Keratinocyte (primary cell): ENCODE results near the gene MIA2. TPM values are rescaled to one million over a fixed set of nuclear protein-coding genes. Genes with fewer than 3 reads are reported as not detected.
"Not testable (repeated sequence)": the region's sequence is repeated elsewhere in the genome, so short reads cannot be mapped to it uniquely, and the experiment has no call there.

Experiments used
- DNase-seq: peaks from one replicate; pipeline ENCODE4 v3.0.0-alpha.2; 2011; ENCODE audit warnings: low read depth, missing footprints, low spot score
- FAIRE-seq: peaks from 2 replicates; lab custom pipeline; 2011; peaks lifted over from hg19 to GRCh38; lab: Jason Lieb, UNC
- H2AFZ ChIP-seq: 2 replicates; pipeline ENCODE4 v1.6.0; 2012; ENCODE audit warnings: low read length, control low read depth, inconsistent platforms; ENCODE audit not compliant: control insufficient read depth
- H3K27ac ChIP-seq: 2 replicates; pipeline ENCODE4 v1.5.1; 2011; ENCODE audit warnings: low read length; ENCODE audit not compliant: control insufficient read depth, insufficient read depth
- H3K27me3 ChIP-seq: 3 replicates; pipeline ENCODE4 v1.6.0; 2011; ENCODE audit warnings: low read length; ENCODE audit not compliant: control insufficient read depth, insufficient read depth; ENCODE audit errors: extremely low read depth
- H3K36me3 ChIP-seq, 2 experiments: 2 replicates in 1 of 2; 3 replicates in 1 of 2; pipeline ENCODE4 v1.5.1; 2011; ENCODE audit warnings: low read length in 2 of 2, mild to moderate bottlenecking in 1 of 2; ENCODE audit not compliant: control insufficient read depth in 2 of 2, insufficient read depth in 2 of 2; ENCODE audit errors: extremely low read depth in 1 of 2
- H3K4me1 ChIP-seq: 3 replicates; pipeline ENCODE4 v1.5.1; 2011; ENCODE audit warnings: low read length; ENCODE audit not compliant: control insufficient read depth, insufficient read depth; ENCODE audit errors: extremely low read depth
- H3K4me2 ChIP-seq: 3 replicates; pipeline ENCODE4 v1.6.0; 2011; ENCODE audit warnings: low read depth, low read length; ENCODE audit not compliant: control insufficient read depth, insufficient read depth; ENCODE audit errors: extremely low read depth
- H3K4me3 ChIP-seq, 3 experiments: fragments of 200-600 bp in 1 of 3; sonication (generic) in 1 of 3; 2 replicates in 2 of 3; 3 replicates in 1 of 3; pipeline ENCODE4 v1.5.1; 2011 to 2016; ENCODE audit warnings: low read length in 3 of 3, mild to moderate bottlenecking in 3 of 3, control low read depth in 2 of 3, inconsistent platforms in 1 of 3, low read depth in 1 of 3, mixed read lengths in 1 of 3, mixed run types in 1 of 3, moderate library complexity in 1 of 3; ENCODE audit not compliant: control insufficient read depth in 2 of 3, insufficient read depth in 2 of 3; ENCODE audit errors: extremely low read depth in 1 of 3
- H3K79me2 ChIP-seq: 2 replicates; pipeline ENCODE4 v1.6.0; 2012; ENCODE audit warnings: low read length; ENCODE audit not compliant: control insufficient read depth, insufficient read depth
- H3K9ac ChIP-seq: 3 replicates; pipeline ENCODE4 v1.6.0; 2011; ENCODE audit warnings: low read length; ENCODE audit not compliant: control insufficient read depth, insufficient read depth; ENCODE audit errors: extremely low read depth
- H3K9me1 ChIP-seq: 3 replicates; pipeline ENCODE4 v1.6.0; 2011; ENCODE audit warnings: low read length; ENCODE audit not compliant: control insufficient read depth, insufficient read depth; ENCODE audit errors: extremely low read depth
- H3K9me3 ChIP-seq: 2 replicates; pipeline ENCODE4 v1.5.1; 2012; ENCODE audit warnings: low read depth, low read length; ENCODE audit not compliant: control insufficient read depth
- H4K20me1 ChIP-seq: 3 replicates; pipeline ENCODE4 v1.6.0; 2011; ENCODE audit warnings: low read length; ENCODE audit not compliant: control insufficient read depth, insufficient read depth; ENCODE audit errors: extremely low read depth
- CTCF ChIP-seq, 3 experiments: IDR thresholded peaks in 1 of 3; conservative IDR thresholded peaks in 1 of 3; optimal IDR thresholded peaks in 1 of 3; 2 replicates in 2 of 3; 3 replicates in 1 of 3; pipeline versions ENCODE3 to v1.5.1; 2011; ENCODE audit warnings: low read length in 3 of 3, mild to moderate bottlenecking in 3 of 3, moderate library complexity in 2 of 3, control low read depth in 1 of 3, inconsistent platforms in 1 of 3; ENCODE audit not compliant: insufficient read depth in 2 of 3; ENCODE audit errors: extremely low read depth in 1 of 3
- EZH2 ChIP-seq: IDR thresholded peaks from one replicate; pipeline ENCODE4 v1.6.1; 2012; ENCODE audit warnings: inconsistent platforms, mild to moderate bottlenecking, low read length, moderate library complexity
- dilution Hi-C: fragments of 300-500 bp; cut with MboI; formaldehyde crosslinking; loops from one replicate; pipeline ENCODE4 v1.7.0; 2020; ENCODE audit warnings: low sequenced_read_pairs; ENCODE audit not compliant: extremely low pct_ligation_motif_present
- polyA plus RNA-seq, 5 experiments: library from polyadenylated mRNA; depleted of rRNA in 3 of 5; stranded (reverse) in 3 of 5; stranded (forward) in 1 of 5; unstranded in 1 of 5; fragments of >200 nt; gene quantifications; 1 replicate in 1 of 5; 2 replicates in 3 of 5; 3 replicates in 1 of 5; pipeline versions ENCODE4 v1.2.1 to v1.2.3, GENCODE V29; 2011 to 2012; ENCODE audit warnings: missing spikeins in 2 of 5, low read depth in 1 of 5, low replicate concordance in 1 of 5

The MIA2 gene
- polyA plus RNA-seq, 1 donor (not counting 4 experiments of a cell fraction or from before 2014, with no cell fraction given), result 21.9 TPM

- Histone ChIP-seq H3K9me3 (no peaks in the 10 kb centered on the region), H3K27me3 (no peaks in the 10 kb centered on the region), H3K4me1 (no peaks in the 10 kb centered on the region), H4K20me1 (no peaks in the 10 kb centered on the region), H3K4me2 (no peak overlapping the region), H3K36me3 (peaks cover 4 to 5% of the 10 kb centered on the region in 2 experiments), H2AFZ (no peak overlapping the region), H3K4me3 (no peak overlapping the region), H3K9ac (no peak overlapping the region), H3K79me2 (no peaks in the 10 kb centered on the region), H3K27ac (no peak overlapping the region), H3K9me1 (no peaks in the 10 kb centered on the region)
- DNase-seq, result no peak
- no peak for TF ChIP-seq CTCF (optimal IDR thresholded peaks at IDR 0.05 in 1 of 3, IDR thresholded peaks at IDR 0.05 in 1 of 3, conservative IDR thresholded peaks at IDR 0.05 in 1 of 3; ENCODE audit: extremely low read depth in 1 of 3, insufficient read depth in 2 of 3, low read length in 3 of 3)
- TF ChIP-seq EZH2, result no peak
- no peak for FAIRE-seq
- dilution Hi-C loops, result no loop called here
Observed at GRCh38 chr14:39351708-39352107, 118.0 kb downstream of the MIA2 start.

GRCh38 chr14:39359069-39359468, 125.4 kb downstream of the MIA2 start:
- H3K4me2 ChIP-seq, FAIRE-seq, H3K79me2 ChIP-seq: not testable (repeated sequence)

GRCh38 chr14:39360316-39360715, 126.6 kb downstream of the MIA2 start:
- no peaks in the 10 kb centered on the region for H3K27me3 ChIP-seq
- H4K20me1 ChIP-seq, result no peaks in the 10 kb centered on the region
- no peak overlapping the region for H3K4me3 ChIP-seq
- TF ChIP-seq CTCF (optimal IDR thresholded peaks at IDR 0.05 in 1 of 3, IDR thresholded peaks at IDR 0.05 in 1 of 3, conservative IDR thresholded peaks at IDR 0.05 in 1 of 3; ENCODE audit: extremely low read depth in 1 of 3, insufficient read depth in 2 of 3, low read length in 3 of 3), result no peak
- no peak for TF ChIP-seq EZH2
- FAIRE-seq (no peak), DNase-seq (no peak)
- no peak overlapping the region for H3K9ac ChIP-seq
- H2AFZ ChIP-seq, result no peak overlapping the region
- no peaks in the 10 kb centered on the region for H3K79me2 ChIP-seq
- no peaks in the 10 kb centered on the region for H3K36me3 ChIP-seq
- H3K4me2 ChIP-seq, result no peak overlapping the region
- no peak overlapping the region for H3K27ac ChIP-seq
- H3K4me1 ChIP-seq, result no peaks in the 10 kb centered on the region
- no peaks in the 10 kb centered on the region for H3K9me3 ChIP-seq
- dilution Hi-C loops, result no loop called here
- no peaks in the 10 kb centered on the region for H3K9me1 ChIP-seq

More at GRCh38 chr14:39359069-39359468, 125.4 kb downstream of the MIA2 start:
- H3K4me3 ChIP-seq, H3K36me3 ChIP-seq, H3K27ac ChIP-seq, H3K9ac ChIP-seq, DNase-seq, dilution Hi-C loops, H3K27me3 ChIP-seq, H3K4me1 ChIP-seq, H3K9me3 ChIP-seq, H2AFZ ChIP-seq, H3K9me1 ChIP-seq, H4K20me1 ChIP-seq: not testable (repeated sequence)

GRCh38 chr14:39361556-39361955, 127.8 kb downstream of the MIA2 start:
- H3K4me2 ChIP-seq, H4K20me1 ChIP-seq, H3K27me3 ChIP-seq, H3K79me2 ChIP-seq, H3K27ac ChIP-seq, H3K9me1 ChIP-seq, dilution Hi-C loops, H3K4me3 ChIP-seq, DNase-seq, H3K36me3 ChIP-seq, H3K4me1 ChIP-seq, FAIRE-seq, H2AFZ ChIP-seq, H3K9me3 ChIP-seq, H3K9ac ChIP-seq: not testable (repeated sequence)
